Progenitor cell of endocrine pancreas (in vitro differentiated cells): ENCODE data around the gene MRPL44. TPM values are rescaled to one million over a fixed set of nuclear protein-coding genes. Genes with fewer than 3 reads are reported as not detected.

ENCODE experiments used
- DNase-seq: peaks from one replicate; pipeline ENCODE4 v3.0.0; 2021; ENCODE audit warnings: low spot score; ENCODE audit not compliant: unreplicated experiment
- H3K27ac Mint-ChIP-seq: 2 replicates; pipeline ENCODE4 v1.8.0; 2021; ENCODE audit warnings: mild to moderate bottlenecking, moderate library complexity, mixed read lengths
- H3K27me3 Mint-ChIP-seq: 2 replicates; pipeline ENCODE4 v1.8.0; 2021; ENCODE audit warnings: mixed read lengths
- H3K36me3 Mint-ChIP-seq: 2 replicates; pipeline ENCODE4 v1.8.0; 2022; ENCODE audit warnings: mixed read lengths; ENCODE audit not compliant: insufficient read depth
- H3K4me1 Mint-ChIP-seq: 2 replicates; pipeline ENCODE4 v1.8.0; 2021; ENCODE audit warnings: low read depth, mixed read lengths
- H3K4me3 Mint-ChIP-seq: 2 replicates; pipeline ENCODE4 v1.8.0; 2021; ENCODE audit warnings: low read depth, mild to moderate bottlenecking, moderate library complexity, mixed read lengths
- H3K9me3 Mint-ChIP-seq: 2 replicates; pipeline ENCODE4 v1.8.0; 2021; ENCODE audit warnings: low read depth, mixed read lengths
- total RNA-seq: library from RNA; stranded (reverse); gene quantifications from 2 replicates; pipeline ENCODE4 v1.2.1, GENCODE V29; 2021
- TF ChIP-seq, protein P1 (sequence below): fragments of 200-600 bp; sonication (generic); IDR thresholded peaks from one replicate; pipeline ENCODE4 v1.5.0; 2021; ENCODE audit warnings: antibody characterized with exemption, mild to moderate bottlenecking; ENCODE audit not compliant: unreplicated experiment

MRPL44 gene
- total RNA-seq, 1 donor from 2014 or later = 26.1 TPM

DNA sequence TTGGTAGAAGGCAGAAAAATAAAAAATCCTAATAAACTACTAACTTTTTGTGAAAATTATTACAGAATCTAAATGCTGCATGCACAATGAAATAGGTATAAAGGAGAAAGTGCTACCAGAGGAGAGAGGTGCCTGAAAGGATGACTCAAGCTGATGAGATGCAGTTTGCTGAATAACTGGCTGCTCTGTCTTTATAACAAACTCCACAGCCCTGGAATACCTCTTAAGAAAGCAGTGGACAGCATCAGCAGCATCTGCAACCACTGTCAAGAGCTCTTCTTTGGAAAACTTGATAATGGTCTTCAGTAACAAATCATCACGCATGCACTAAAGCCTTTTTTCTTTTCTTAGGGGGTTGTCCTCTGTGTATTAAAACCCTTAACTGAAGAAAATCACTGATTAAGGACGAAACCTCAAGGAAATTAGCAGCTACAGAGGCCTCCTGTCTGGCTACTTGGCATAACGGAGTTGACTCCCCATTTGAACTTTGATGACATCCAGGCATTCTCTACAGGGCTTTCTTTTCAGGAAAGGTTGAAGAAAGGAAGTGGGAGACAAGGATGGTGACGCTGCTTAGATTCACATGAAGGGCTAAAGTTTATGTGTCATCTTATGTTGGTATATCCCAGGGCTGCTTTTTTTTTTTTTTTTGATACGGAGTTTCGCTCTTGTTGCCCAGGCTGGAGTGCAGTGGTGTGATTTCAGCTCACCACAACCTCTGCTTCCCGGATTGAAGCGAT lies 40.9 kb upstream of the MRPL44 start:
- Mint-ChIP-seq H3K36me3 (peaks cover 7% of the 10 kb centered on the region), H3K9me3 (no peaks in the 10 kb centered on the region)

DNA sequence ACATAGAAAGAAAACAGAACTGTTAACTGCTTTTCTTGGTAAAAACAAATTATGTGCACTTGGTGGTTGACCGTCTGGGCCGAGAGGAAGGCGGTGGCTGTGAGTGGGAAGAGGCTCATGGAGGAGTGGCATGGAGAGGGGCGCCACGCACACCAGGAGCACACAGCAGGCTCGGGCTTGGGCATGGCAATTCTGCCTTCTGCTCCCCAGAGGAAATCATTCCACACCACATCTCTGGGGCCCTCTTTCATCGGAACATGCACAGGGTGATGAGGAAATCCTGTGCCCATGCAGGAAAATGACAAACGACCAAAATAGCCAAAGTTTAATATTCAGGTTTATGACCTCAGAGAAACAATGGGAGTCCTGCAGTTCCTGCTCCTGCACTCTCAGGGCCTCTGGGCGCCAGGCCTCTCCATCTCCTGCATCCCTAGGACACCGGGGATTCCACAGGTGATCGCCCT lies 38.6 kb upstream of the MRPL44 start:
- DNase-seq = no peak
- Mint-ChIP-seq H3K27me3 (no peaks in the 10 kb centered on the region), H3K36me3 (peaks cover 4% of the 10 kb centered on the region), H3K9me3 (peaks cover under 1% of the 10 kb centered on the region), H3K27ac (no peak overlapping the region), H3K4me1 (no peaks in the 10 kb centered on the region), H3K4me3 (no peak overlapping the region)
- TF ChIP-seq, protein P1, sequence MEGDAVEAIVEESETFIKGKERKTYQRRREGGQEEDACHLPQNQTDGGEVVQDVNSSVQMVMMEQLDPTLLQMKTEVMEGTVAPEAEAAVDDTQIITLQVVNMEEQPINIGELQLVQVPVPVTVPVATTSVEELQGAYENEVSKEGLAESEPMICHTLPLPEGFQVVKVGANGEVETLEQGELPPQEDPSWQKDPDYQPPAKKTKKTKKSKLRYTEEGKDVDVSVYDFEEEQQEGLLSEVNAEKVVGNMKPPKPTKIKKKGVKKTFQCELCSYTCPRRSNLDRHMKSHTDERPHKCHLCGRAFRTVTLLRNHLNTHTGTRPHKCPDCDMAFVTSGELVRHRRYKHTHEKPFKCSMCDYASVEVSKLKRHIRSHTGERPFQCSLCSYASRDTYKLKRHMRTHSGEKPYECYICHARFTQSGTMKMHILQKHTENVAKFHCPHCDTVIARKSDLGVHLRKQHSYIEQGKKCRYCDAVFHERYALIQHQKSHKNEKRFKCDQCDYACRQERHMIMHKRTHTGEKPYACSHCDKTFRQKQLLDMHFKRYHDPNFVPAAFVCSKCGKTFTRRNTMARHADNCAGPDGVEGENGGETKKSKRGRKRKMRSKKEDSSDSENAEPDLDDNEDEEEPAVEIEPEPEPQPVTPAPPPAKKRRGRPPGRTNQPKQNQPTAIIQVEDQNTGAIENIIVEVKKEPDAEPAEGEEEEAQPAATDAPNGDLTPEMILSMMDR = no peak

More for the DNA sequence above, 40.9 kb upstream of the MRPL44 start:
- TF ChIP-seq, protein P1 = no peak
- H3K4me3 Mint-ChIP-seq = no peak overlapping the region
- no peaks in the 10 kb centered on the region for H3K4me1 Mint-ChIP-seq
- peak overlapping the region; percentile 29 for H3K27ac Mint-ChIP-seq
- H3K27me3 Mint-ChIP-seq = no peaks in the 10 kb centered on the region
- DNase-seq = no peak

DNA sequence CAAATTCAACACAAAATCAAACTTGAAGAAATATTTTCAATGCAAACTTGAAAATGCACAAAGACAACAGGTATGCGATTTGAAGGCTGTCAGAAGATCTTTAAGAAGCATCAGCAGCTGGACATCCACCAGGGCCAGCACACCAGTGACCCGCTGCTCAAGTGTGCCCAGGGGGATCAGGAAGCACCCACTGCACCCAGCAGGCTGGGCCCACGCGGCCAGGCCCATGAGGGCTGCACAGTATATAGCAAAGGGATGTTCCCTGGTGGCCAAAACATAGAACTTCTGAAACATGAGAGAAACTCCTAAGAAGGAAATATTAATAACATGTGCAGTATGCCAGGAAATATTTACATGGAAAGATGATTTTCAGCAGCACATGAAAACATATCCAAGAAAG lies 37.2 kb upstream of the MRPL44 start:
- H3K27me3 Mint-ChIP-seq = no peaks in the 10 kb centered on the region
- H3K4me1 Mint-ChIP-seq = no peaks in the 10 kb centered on the region
- TF ChIP-seq, protein P1 = no peak
- no peak for DNase-seq
- peaks cover 3% of the 10 kb centered on the region for H3K9me3 Mint-ChIP-seq
- H3K4me3 Mint-ChIP-seq = no peak overlapping the region
- H3K27ac Mint-ChIP-seq = no peak overlapping the region
- peaks cover 9% of the 10 kb centered on the region for H3K36me3 Mint-ChIP-seq

DNA sequence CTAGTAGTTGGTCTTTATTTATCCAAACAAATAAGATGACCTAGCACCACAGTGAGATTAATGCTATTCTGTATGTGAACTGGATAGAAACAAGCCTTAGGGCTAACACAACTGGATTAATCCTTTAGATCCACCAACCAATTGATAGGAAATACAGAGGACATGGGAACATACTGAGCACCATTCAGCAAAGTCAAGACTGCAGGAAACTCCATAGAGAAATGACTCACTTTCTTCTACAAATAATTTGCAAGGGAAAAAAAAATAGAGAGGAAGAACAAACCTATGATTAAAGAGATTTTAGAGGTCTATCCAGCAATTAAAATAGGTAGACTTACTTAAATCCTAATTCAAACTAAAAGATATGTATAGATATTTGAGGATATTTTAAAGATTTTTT lies 36.1 kb upstream of the MRPL44 start:
- no peaks in the 10 kb centered on the region for H3K4me1 Mint-ChIP-seq
- DNase-seq = no peak
- peaks cover 3% of the 10 kb centered on the region for H3K9me3 Mint-ChIP-seq
- no peaks in the 10 kb centered on the region for H3K27me3 Mint-ChIP-seq
- TF ChIP-seq, protein P1 = no peak
- H3K4me3 Mint-ChIP-seq = no peak overlapping the region
- H3K36me3 Mint-ChIP-seq = peaks cover 10% of the 10 kb centered on the region
- H3K27ac Mint-ChIP-seq = no peak overlapping the region

DNA sequence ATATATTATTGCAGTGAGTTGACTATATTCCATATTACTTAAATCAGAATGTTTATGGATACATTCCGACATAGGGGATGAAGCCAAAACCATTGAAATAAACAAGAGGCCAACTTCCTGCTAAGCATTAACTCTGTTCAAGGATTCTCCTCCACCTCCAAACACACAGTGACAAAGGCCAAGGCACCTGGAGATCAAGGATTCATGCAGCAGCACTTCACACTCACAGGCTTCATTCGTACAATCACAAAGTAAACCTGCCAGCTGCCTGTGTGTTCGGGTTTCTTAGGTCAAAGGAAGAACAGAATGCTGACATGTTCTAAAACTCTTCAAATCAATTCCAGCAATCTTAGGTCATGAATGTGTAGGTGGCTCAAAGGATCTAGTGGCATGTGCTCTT lies 35.0 kb upstream of the MRPL44 start:
- Mint-ChIP-seq H3K9me3 (peaks cover 3% of the 10 kb centered on the region), H3K27ac (peak overlapping the region; percentile 21), H3K4me1 (no peaks in the 10 kb centered on the region), H3K27me3 (no peaks in the 10 kb centered on the region), H3K36me3 (peaks cover 11% of the 10 kb centered on the region), H3K4me3 (no peak overlapping the region)
- TF ChIP-seq, protein P1 = no peak
- DNase-seq = no peak
